Measurements from ENCODE around the gene PTEN.
"Not testable (repeated sequence)": the region's sequence is repeated elsewhere in the genome, so short reads cannot be mapped to it uniquely, and the experiment has no call there.

PTEN gene

GRCh38 chr10:87846023-87846422 lies 17.4 kb upstream of the PTEN start:
- DNase-seq: no peak

GRCh38 chr10:87846711-87847110 lies 16.7 kb upstream of the PTEN start:
- DNase-seq: not testable (repeated sequence)

GRCh38 chr10:87847550-87847949 lies 15.9 kb upstream of the PTEN start:
- DNase-seq: no peak

- DNase-seq: no peak
These were observed 14.4 kb upstream of the PTEN start for GRCh38 chr10:87849001-87849400.

- DNase-seq: peak; percentile 77
These were observed 12.7 kb upstream of the PTEN start for GRCh38 chr10:87850742-87851205.

- no peak for DNase-seq
These were observed 11.3 kb upstream of the PTEN start for GRCh38 chr10:87852089-87852488.

GRCh38 chr10:87855247-87855646 lies 8.2 kb upstream of the PTEN start:
- DNase-seq: not testable (repeated sequence)

- DNase-seq: not testable (repeated sequence)
These were observed 7.8 kb upstream of the PTEN start for GRCh38 chr10:87855665-87856064.

GRCh38 chr10:87860156-87860795 lies 3.1 kb upstream of the PTEN start:
- no peak for DNase-seq

GRCh38 chr10:87860816-87861403 lies 2.5 kb upstream of the PTEN start:
- DNase-seq: no peak

GRCh38 chr10:87861566-87861952 lies 1.9 kb upstream of the PTEN start:
- DNase-seq: no peak

- DNase-seq: peak; percentile 97
These were observed 1.3 kb upstream of the PTEN start for GRCh38 chr10:87861953-87862678.

- no peak for DNase-seq
These were observed 759 bp upstream of the PTEN start for GRCh38 chr10:87862679-87863052.

GRCh38 chr10:87863951-87864495 lies 598 bp downstream of the PTEN start:
- DNase-seq: peak; percentile 77

- DNase-seq: no peak
These were observed 1.2 kb downstream of the PTEN start for GRCh38 chr10:87864496-87865059.

- no peak for DNase-seq
These were observed 1.9 kb downstream of the PTEN start for GRCh38 chr10:87865241-87865881.

- DNase-seq: no peak
These were observed 3.1 kb downstream of the PTEN start for GRCh38 chr10:87866412-87866974.

GRCh38 chr10:87867453-87867852 lies 4.0 kb downstream of the PTEN start:
- no peak for DNase-seq

GRCh38 chr10:87868277-87868676 lies 4.9 kb downstream of the PTEN start:
- DNase-seq: no peak

GRCh38 chr10:87869139-87869538 lies 5.7 kb downstream of the PTEN start:
- DNase-seq: not testable (repeated sequence)

GRCh38 chr10:87869773-87870551 lies 6.5 kb downstream of the PTEN start:
- DNase-seq: no peak

- no peak for DNase-seq
These were observed 9.4 kb downstream of the PTEN start for GRCh38 chr10:87872828-87873227.

Data from activated effector memory CD4-positive, alpha-beta T cell treated with anti-CD3 and anti-CD28 coated beads, Interleukin-2, amount 50 U/mL, for 16 hours (primary cell).